NCI-H446 treated with DMSO at 0.1 percent for 48 hours (cell line): ENCODE data around the gene LGALS9.
"Not testable (repeated sequence)": the region's sequence is repeated elsewhere in the genome, so short reads cannot be mapped to it uniquely, and the experiment has no call there.

ENCODE experiments used
- DNase-seq: peaks from one replicate; lab custom pipeline; 2025; lab: John Stamatoyannopoulos, UW

LGALS9 gene

GRCh38 chr17:27690882-27691281, 59.9 kb downstream of the LGALS9 start:
- no peak for DNase-seq

DNA sequence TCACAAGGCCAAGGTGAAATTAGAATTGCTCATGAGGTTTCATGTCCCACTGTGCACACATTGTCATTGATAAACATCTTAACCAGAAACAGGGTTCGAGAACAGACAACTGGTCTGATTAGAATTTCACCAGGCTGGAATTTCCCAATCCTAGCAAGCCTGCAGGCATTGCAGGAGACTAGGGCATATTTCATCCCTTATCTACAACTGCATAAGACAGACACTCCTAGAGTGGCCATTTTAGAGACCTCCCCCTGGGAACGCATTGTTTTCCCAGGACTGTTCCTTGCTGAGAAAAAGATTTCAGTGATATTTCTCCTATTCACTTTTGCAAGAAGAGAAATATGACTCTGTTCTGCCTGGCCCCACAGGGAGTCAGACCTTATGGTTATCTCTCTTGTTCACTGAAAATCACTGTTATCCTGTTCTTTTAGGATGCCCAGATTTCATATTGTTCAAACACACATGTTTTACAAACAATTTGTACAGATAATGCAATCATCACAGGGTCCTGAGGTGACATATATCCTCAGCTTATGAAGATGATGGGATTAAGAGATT, 64.3 kb downstream of the LGALS9 start:
- not testable (repeated sequence) for DNase-seq
